Endothelial cell of umbilical vein (primary cell): ENCODE results near the gene TMEM33. TPM values are rescaled to one million over a fixed set of nuclear protein-coding genes. Genes with fewer than 3 reads are reported as not detected.
A peak's percentile ranks its signal among the peaks of the same experiment; 100 is the strongest.

Source experiments
- BruUV-seq: library from RNA; stranded (reverse); fragments of 400-500 nt; replicated peaks from 2 replicates; lab custom pipeline; 2021; lab: Mats Ljungman, UMichigan
- CTCF ChIA-PET: fragments of 300-600, 350-600 bp; sonication (Branson Sonifier 250); formaldehyde crosslinking; loops from one replicate; lab custom pipeline; 2021; ENCODE audit warnings: antibody characterized with exemption, inconsistent platforms; lab: Charles Lee
- POLR2A ChIA-PET: fragments of 300-600, 350-600 bp; sonication (Branson Sonifier 250); formaldehyde crosslinking; loops from one replicate; lab custom pipeline; 2021; ENCODE audit warnings: antibody characterized with exemption, inconsistent platforms; lab: Charles Lee
- DNase-seq: peaks from one replicate; pipeline ENCODE4 v3.0.0-alpha.2; 2011; ENCODE audit warnings: low read depth, low spot score
- FAIRE-seq: peaks from 2 replicates; lab custom pipeline; 2011; peaks lifted over from hg19 to GRCh38; lab: Jason Lieb, UNC
- H2AFZ ChIP-seq: 2 replicates; pipeline ENCODE4 v1.6.0; 2012; ENCODE audit warnings: low read depth, low read length, control low read depth, inconsistent platforms
- H3K27ac ChIP-seq: 2 replicates; pipeline ENCODE4 v1.5.1; 2011; ENCODE audit warnings: low read depth, mild to moderate bottlenecking, control low read depth, low read length, moderate library complexity; ENCODE audit not compliant: insufficient read depth
- H3K27me3 ChIP-seq, 2 experiments: 2 replicates each; pipeline versions ENCODE4 v1.6.0 to v1.6.1; 2011; ENCODE audit warnings: low read length in 2 of 2, mixed read lengths in 1 of 2; ENCODE audit not compliant: control insufficient read depth in 2 of 2, insufficient read depth in 2 of 2
- H3K36me3 ChIP-seq, 2 experiments: 2 replicates in 1 of 2; 3 replicates in 1 of 2; pipeline ENCODE4 v1.5.1; 2011; ENCODE audit warnings: low read length in 2 of 2, mild to moderate bottlenecking in 1 of 2, moderate library complexity in 1 of 2; ENCODE audit not compliant: control insufficient read depth in 2 of 2, insufficient read depth in 2 of 2; ENCODE audit errors: extremely low read depth in 1 of 2
- H3K4me1 ChIP-seq: 3 replicates; pipeline ENCODE4 v1.5.1; 2011; ENCODE audit warnings: mild to moderate bottlenecking, low read length; ENCODE audit not compliant: control insufficient read depth, insufficient read depth; ENCODE audit errors: extremely low read depth
- H3K4me2 ChIP-seq: 2 replicates; pipeline ENCODE4 v1.6.1; 2011; ENCODE audit warnings: low read length, control low read depth, mixed read lengths; ENCODE audit not compliant: insufficient read depth
- H3K4me3 ChIP-seq, 3 experiments: fragments of 200-600 bp in 1 of 3; sonication (generic), shearing (Covaris generic) in 1 of 3; replicated peaks in 1 of 3; 2 replicates each; pipeline ENCODE4 v1.5.1; 2011 to 2016; ENCODE audit warnings: control low read depth in 3 of 3, low read length in 3 of 3, mild to moderate bottlenecking in 2 of 3, inconsistent platforms in 1 of 3, low read depth in 1 of 3, moderate library complexity in 1 of 3; ENCODE audit not compliant: insufficient read depth in 1 of 3
- H3K79me2 ChIP-seq: 2 replicates; pipeline ENCODE4 v1.6.0; 2012; ENCODE audit warnings: low read length, inconsistent platforms; ENCODE audit not compliant: control insufficient read depth, insufficient read depth
- H3K9ac ChIP-seq: replicated peaks from 2 replicates; pipeline ENCODE3; 2011; ENCODE audit warnings: low read length, control low read depth; ENCODE audit not compliant: insufficient read depth; ENCODE audit errors: extremely low read depth
- H3K9me1 ChIP-seq: replicated peaks from 3 replicates; pipeline ENCODE4 v1.6.0; 2011; ENCODE audit warnings: mild to moderate bottlenecking, low read length; ENCODE audit not compliant: control insufficient read depth, insufficient read depth; ENCODE audit errors: extremely low read depth
- H3K9me3 ChIP-seq: replicated peaks from 2 replicates; pipeline ENCODE4 v1.5.1; 2012; ENCODE audit warnings: low read length, inconsistent platforms; ENCODE audit not compliant: control insufficient read depth, insufficient read depth
- H4K20me1 ChIP-seq: replicated peaks from 2 replicates; pipeline ENCODE3; 2011; ENCODE audit warnings: mild to moderate bottlenecking, low read length; ENCODE audit not compliant: control insufficient read depth, insufficient read depth; ENCODE audit errors: extremely low read depth
- CTCF ChIP-seq, 2 donors: IDR thresholded peaks; 1 replicate in 1 of 2; 2 replicates in 1 of 2; pipeline ENCODE4 v1.5.1; 2011; ENCODE audit warnings: low read length in 2 of 2, mild to moderate bottlenecking in 2 of 2, moderate library complexity in 2 of 2, control low read depth in 1 of 2, inconsistent platforms in 1 of 2, low read depth in 1 of 2; ENCODE audit not compliant: insufficient read depth in 1 of 2; ENCODE audit errors: extremely low read depth in 1 of 2
- FOS ChIP-seq: IDR thresholded peaks from 2 replicates; pipeline ENCODE4 v1.6.1; 2011; ENCODE audit warnings: mild to moderate bottlenecking, low read length, moderate library complexity, borderline replicate concordance; ENCODE audit not compliant: insufficient read depth
- JUN ChIP-seq: IDR thresholded peaks from 2 replicates; pipeline ENCODE4 v1.6.1; 2011; ENCODE audit warnings: borderline replicate concordance, low read depth; ENCODE audit not compliant: insufficient read length, insufficient read depth
- dilution Hi-C: fragments of 300-500 bp; cut with MboI; formaldehyde crosslinking; loops from one replicate; pipeline ENCODE4 v1.15.0; 2019; ENCODE audit warnings: low sequenced_read_pairs; ENCODE audit not compliant: extremely low pct_ligation_motif_present
- intact Hi-C: fragments of 100-400 bp; cut with micrococcal nuclease; formaldehyde crosslinking; loops from one replicate; pipeline ENCODE4 v1.10.0; 2022
- polyA plus RNA-seq, 4 experiments: library from polyadenylated mRNA; depleted of rRNA in 3 of 4; stranded (reverse) in 3 of 4; unstranded in 1 of 4; fragments of >200 nt; gene quantifications; 2 replicates each; pipeline versions ENCODE4 v1.2.1 to v1.2.3, GENCODE V29; 2011 to 2012; ENCODE audit warnings: missing spikeins in 1 of 4
- total RNA-seq: library from RNA; stranded (reverse); gene quantifications from 2 replicates; pipeline ENCODE4 v1.2.3, GENCODE V29; 2021

Gene TMEM33
- total and polyA plus RNA-seq, 2 donors (not counting 3 experiments of a cell fraction or from before 2014, with no cell fraction given) = 52.9 to 60.1 TPM

- no peak overlapping the region for H3K27ac ChIP-seq
- no peak overlapping the region for H3K9ac ChIP-seq
- H3K9me3 ChIP-seq = no peaks in the 10 kb centered on the region
- dilution Hi-C loops = no loop called here
- H4K20me1 ChIP-seq = no peaks in the 10 kb centered on the region
- intact Hi-C loops = loop anchor here (1.0 kb wide), 1 partner anchor 195 kb away; no protein-coding TSS in a partner anchor
- no peak overlapping the region for H3K4me3 ChIP-seq
- H3K27me3 ChIP-seq = peaks cover 32 to 69% of the 10 kb centered on the region in 2 experiments
- H3K79me2 ChIP-seq = no peaks in the 10 kb centered on the region
- H3K36me3 ChIP-seq = no peaks in the 10 kb centered on the region
- TF ChIP-seq JUN (no peak), FOS (no peak), CTCF (IDR thresholded peaks at IDR 0.05; ENCODE audit: extremely low read depth in 1 of 2, insufficient read depth in 1 of 2, low read depth in 1 of 2, low read length in 2 of 2) (peak; percentile 58)
- ChIA-PET CTCF (interaction anchor here (0.7 to 7.3 kb wide), 30 partner anchors 9 to 629 kb away, joined by 3 to 71 read pairs (median 4); no protein-coding TSS in a partner anchor), POLR2A (no interaction called here)
- FAIRE-seq (peak; percentile 60), DNase-seq (peak; percentile 55)
- H3K4me2 ChIP-seq = no peak overlapping the region
- H3K9me1 ChIP-seq = no peaks in the 10 kb centered on the region
- H2AFZ ChIP-seq = no peak overlapping the region
- BruUV-seq = no TSS peak
- H3K4me1 ChIP-seq = no peaks in the 10 kb centered on the region
Measured at GRCh38 chr4:41887821-41888686, 47.2 kb upstream of the TMEM33 start.
